ENCODE results near the gene EMB. TPM values are rescaled to one million over a fixed set of nuclear protein-coding genes. Genes with fewer than 3 reads are reported as not detected.
A peak's percentile ranks its signal among the peaks of the same experiment; 100 is the strongest.
"Not testable (repeated sequence)": the region's sequence is repeated elsewhere in the genome, so short reads cannot be mapped to it uniquely, and the experiment has no call there.

The EMB gene
- total RNA-seq, 2 experiments from 2014 or later = 41.4 to 43.7 TPM

GRCh38 chr5:50445296-50445949 is 4.3 kb upstream of the EMB start:
- Mint-ChIP-seq H3K9me3 (peaks cover 6% of the 10 kb centered on the region), H3K4me1 (ENCODE audit: low read depth) (peaks cover 57% of the 10 kb centered on the region), H3K36me3 (ENCODE audit: low read depth) (no peaks in the 10 kb centered on the region), H3K27me3 (ENCODE audit: low read depth) (no peaks in the 10 kb centered on the region), H3K4me3 (peak overlapping the region; percentile 43), H3K27ac (peak overlapping the region; percentile 32)
- peak; percentile 13 for DNase-seq
- intact Hi-C loops (cut with micrococcal nuclease) = loop anchor here (5.0 kb wide), 1 partner anchor 57 kb away; no protein-coding TSS in a partner anchor
- CTCF ChIA-PET = interaction anchor here (0.5 to 1.1 kb wide), 2 partner anchors 68 to 231 kb away, joined by 3 read pairs; no protein-coding TSS in a partner anchor

- H3K27ac Mint-ChIP-seq; DNase-seq; H3K9me3 Mint-ChIP-seq; H3K4me3 Mint-ChIP-seq; CTCF ChIA-PET; H3K36me3 Mint-ChIP-seq (ENCODE audit: low read depth); H3K27me3 Mint-ChIP-seq (ENCODE audit: low read depth): not testable (repeated sequence)
- intact Hi-C loops (cut with micrococcal nuclease) = loop anchor here (1.0 to 5.0 kb wide), 2 partner anchors 13 to 69 kb away; no protein-coding TSS in a partner anchor
- peaks cover 56% of the 10 kb centered on the region for H3K4me1 Mint-ChIP-seq (ENCODE audit: low read depth)
These were observed 1.8 kb upstream of the EMB start for GRCh38 chr5:50442559-50443539.

- Mint-ChIP-seq H3K9me3 (peaks cover 2% of the 10 kb centered on the region), H3K4me3 (peak overlapping the region; percentile 89), H3K36me3 (ENCODE audit: low read depth) (peaks cover under 1% of the 10 kb centered on the region), H3K27me3 (ENCODE audit: low read depth) (no peaks in the 10 kb centered on the region), H3K27ac (peak overlapping the region; percentile 96), H3K4me1 (ENCODE audit: low read depth) (peaks cover 58% of the 10 kb centered on the region)
- intact Hi-C loops (cut with micrococcal nuclease) = loop anchor here (5.0 kb wide), 1 partner anchor 71 kb away; no protein-coding TSS in a partner anchor
- CTCF ChIA-PET = interaction anchor here (0.6 to 1.3 kb wide), 3 partner anchors 29 to 310 kb away, joined by 3 to 4 read pairs (median 4); no protein-coding TSS in a partner anchor
- DNase-seq = no peak
These were observed 436 bp upstream of the EMB start for GRCh38 chr5:50441493-50441955.

- CTCF ChIA-PET = interaction anchor here (0.6 to 1.0 kb wide), 3 partner anchors 8 to 227 kb away, joined by 3 read pairs; partner anchors contain the start of gene PARP8
- Mint-ChIP-seq H3K4me3 (peak overlapping the region; percentile 89), H3K36me3 (ENCODE audit: low read depth) (peaks cover 4% of the 10 kb centered on the region), H3K27ac (no peak overlapping the region), H3K4me1 (ENCODE audit: low read depth) (peaks cover 58% of the 10 kb centered on the region), H3K27me3 (ENCODE audit: low read depth) (no peaks in the 10 kb centered on the region), H3K9me3 (no peaks in the 10 kb centered on the region)
- no peak for DNase-seq
- intact Hi-C loops (cut with micrococcal nuclease) = no loop called here
These were observed 1.9 kb downstream of the EMB start for GRCh38 chr5:50439221-50439620.

GRCh38 chr5:50438060-50438459 is 3.0 kb downstream of the EMB start:
- H3K27me3 Mint-ChIP-seq (ENCODE audit: low read depth); H3K9me3 Mint-ChIP-seq; H3K27ac Mint-ChIP-seq; H3K36me3 Mint-ChIP-seq (ENCODE audit: low read depth); H3K4me3 Mint-ChIP-seq; DNase-seq; intact Hi-C loops (cut with micrococcal nuclease); CTCF ChIA-PET: not testable (repeated sequence)
- H3K4me1 Mint-ChIP-seq (ENCODE audit: low read depth) = peaks cover 65% of the 10 kb centered on the region

- Mint-ChIP-seq H3K4me3 (peak overlapping the region; percentile 46), H3K36me3 (ENCODE audit: low read depth) (peaks cover 4% of the 10 kb centered on the region), H3K27me3 (ENCODE audit: low read depth) (no peaks in the 10 kb centered on the region), H3K27ac (peak overlapping the region; percentile 82), H3K9me3 (no peaks in the 10 kb centered on the region), H3K4me1 (ENCODE audit: low read depth) (peaks cover 73% of the 10 kb centered on the region)
- CTCF ChIA-PET = interaction anchor here (0.6 to 0.9 kb wide), 3 partner anchors 11 to 317 kb away, joined by 3 read pairs; no protein-coding TSS in a partner anchor
- intact Hi-C loops (cut with micrococcal nuclease) = loop anchor here (2.0 kb wide), 1 partner anchor 18 kb away; no protein-coding TSS in a partner anchor
- peak; percentile 30 for DNase-seq
These were observed 5.9 kb downstream of the EMB start for GRCh38 chr5:50435168-50435567.

- CTCF ChIA-PET; H3K4me3 Mint-ChIP-seq; H3K9me3 Mint-ChIP-seq; H3K27me3 Mint-ChIP-seq (ENCODE audit: low read depth); DNase-seq; H3K27ac Mint-ChIP-seq; intact Hi-C loops (cut with micrococcal nuclease): not testable (repeated sequence)
- Mint-ChIP-seq H3K4me1 (ENCODE audit: low read depth) (peaks cover 68% of the 10 kb centered on the region), H3K36me3 (ENCODE audit: low read depth) (peaks cover 11% of the 10 kb centered on the region)
These were observed 9.8 kb downstream of the EMB start for GRCh38 chr5:50431133-50431904.

- DNase-seq; H3K9me3 Mint-ChIP-seq; H3K4me3 Mint-ChIP-seq; H3K27me3 Mint-ChIP-seq (ENCODE audit: low read depth); H3K27ac Mint-ChIP-seq; intact Hi-C loops (cut with micrococcal nuclease); CTCF ChIA-PET: not testable (repeated sequence)
- H3K36me3 Mint-ChIP-seq (ENCODE audit: low read depth) = peaks cover 31% of the 10 kb centered on the region
- H3K4me1 Mint-ChIP-seq (ENCODE audit: low read depth) = peaks cover 48% of the 10 kb centered on the region
These were observed 17.8 kb downstream of the EMB start for GRCh38 chr5:50423100-50423799.

GRCh38 chr5:50421184-50421950 is 19.7 kb downstream of the EMB start:
- CTCF ChIA-PET; intact Hi-C loops (cut with micrococcal nuclease); H3K4me3 Mint-ChIP-seq; H3K27ac Mint-ChIP-seq; DNase-seq; H3K9me3 Mint-ChIP-seq; H3K27me3 Mint-ChIP-seq (ENCODE audit: low read depth): not testable (repeated sequence)
- peaks cover 48% of the 10 kb centered on the region for H3K4me1 Mint-ChIP-seq (ENCODE audit: low read depth)
- peaks cover 23% of the 10 kb centered on the region for H3K36me3 Mint-ChIP-seq (ENCODE audit: low read depth)

GRCh38 chr5:50420343-50420935 is 20.6 kb downstream of the EMB start:
- DNase-seq = no peak
- intact Hi-C loops (cut with micrococcal nuclease) = no loop called here
- Mint-ChIP-seq H3K4me1 (ENCODE audit: low read depth) (peaks cover 54% of the 10 kb centered on the region), H3K4me3 (no peak overlapping the region), H3K9me3 (peaks cover 4% of the 10 kb centered on the region), H3K27ac (no peak overlapping the region), H3K36me3 (ENCODE audit: low read depth) (peaks cover 23% of the 10 kb centered on the region), H3K27me3 (ENCODE audit: low read depth) (no peaks in the 10 kb centered on the region)
- CTCF ChIA-PET = no interaction called here

Data from activated naive CD4-positive, alpha-beta T cell treated with anti-CD3 and anti-CD28 coated beads for 36 hours (primary cell).